GM13977 (cell line): ENCODE results near the gene CYTH1.

Experiments used
- DNase-seq: peaks from one replicate; pipeline ENCODE4 v3.0.0; 2012; ENCODE audit warnings: low spot score
- CTCF ChIP-seq: IDR thresholded peaks from 2 replicates; pipeline ENCODE4 v1.5.1; 2012; ENCODE audit warnings: mild to moderate bottlenecking, control low read depth; ENCODE audit not compliant: insufficient read depth; ENCODE audit errors: extremely low read depth, missing control alignments
- in situ Hi-C: fragments of 300-500 bp; cut with MboI; formaldehyde crosslinking; loops from one replicate; pipeline ENCODE4 v1.12.0; 2022; ENCODE audit warnings: low sequenced_read_pairs, low pct_unique_long_range_greater_than_20kb, mixed read lengths, inconsistent platforms; ENCODE audit not compliant: unreplicated experiment

The CYTH1 gene

DNA sequence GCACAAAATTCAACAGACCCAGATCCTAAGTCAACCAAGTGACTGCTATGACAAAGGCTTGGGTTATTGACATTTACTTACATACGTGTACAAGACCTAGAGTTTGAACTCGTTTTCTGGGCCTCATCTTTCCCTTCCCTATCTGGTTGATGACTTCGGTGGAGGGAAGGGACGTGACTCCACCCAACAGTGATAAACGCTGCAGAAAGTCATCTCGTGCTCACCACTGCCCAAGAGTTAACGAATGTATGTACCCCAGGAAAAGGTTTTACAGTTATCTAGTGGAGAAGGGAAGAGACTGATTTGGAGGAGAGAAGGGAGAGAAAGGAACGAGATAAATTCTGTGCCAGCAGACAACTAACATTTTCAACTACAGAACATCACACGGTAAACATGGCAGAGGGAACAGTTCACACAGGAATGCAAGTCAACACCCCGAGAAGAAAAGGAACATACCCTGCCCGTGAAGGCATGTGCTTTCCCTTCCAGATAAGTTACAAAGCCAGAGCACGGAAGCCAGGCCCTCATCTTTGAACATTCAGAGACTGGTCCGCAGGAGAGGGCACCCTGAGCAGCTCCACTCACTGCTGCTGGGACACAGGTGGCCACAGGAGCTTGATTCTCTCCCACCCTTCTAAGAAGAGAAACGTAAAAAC is 13.9 kb upstream of the CYTH1 start:
- DNase-seq, result no peak
- TF ChIP-seq CTCF, result no peak
- in situ Hi-C loops, result no loop called here

- no peak for DNase-seq
- TF ChIP-seq CTCF, result no peak
- in situ Hi-C loops, result no loop called here
These were observed 13.0 kb upstream of the CYTH1 start for GRCh38 chr17:78794864-78795640.

- in situ Hi-C loops, result no loop called here
- TF ChIP-seq CTCF, result no peak
- DNase-seq, result no peak
These were observed 12.3 kb upstream of the CYTH1 start for GRCh38 chr17:78794399-78794798.

GRCh38 chr17:78793968-78794367 is 11.9 kb upstream of the CYTH1 start:
- no peak for DNase-seq
- in situ Hi-C loops, result no loop called here
- no peak for TF ChIP-seq CTCF

DNA sequence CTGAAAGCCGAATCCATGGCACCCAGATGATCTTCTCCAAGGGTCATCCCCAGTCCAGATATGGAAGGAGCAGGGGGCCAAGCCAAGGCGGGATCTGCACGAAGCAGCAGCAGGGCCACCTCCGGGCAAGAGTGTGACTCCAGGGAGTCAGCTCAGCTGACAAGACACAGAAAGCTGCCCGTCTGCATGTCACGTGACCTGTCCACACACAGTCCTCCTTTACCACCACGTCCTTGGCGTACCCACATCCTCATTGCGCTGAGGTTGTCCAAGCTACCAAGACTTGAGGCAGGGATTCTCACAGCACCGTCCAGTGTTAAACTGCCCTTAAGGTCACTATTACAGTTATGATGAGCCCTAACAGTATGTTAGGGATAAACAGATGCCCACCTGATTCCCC is 11.3 kb upstream of the CYTH1 start:
- DNase-seq, result no peak
- TF ChIP-seq CTCF, result no peak
- in situ Hi-C loops, result no loop called here

DNA sequence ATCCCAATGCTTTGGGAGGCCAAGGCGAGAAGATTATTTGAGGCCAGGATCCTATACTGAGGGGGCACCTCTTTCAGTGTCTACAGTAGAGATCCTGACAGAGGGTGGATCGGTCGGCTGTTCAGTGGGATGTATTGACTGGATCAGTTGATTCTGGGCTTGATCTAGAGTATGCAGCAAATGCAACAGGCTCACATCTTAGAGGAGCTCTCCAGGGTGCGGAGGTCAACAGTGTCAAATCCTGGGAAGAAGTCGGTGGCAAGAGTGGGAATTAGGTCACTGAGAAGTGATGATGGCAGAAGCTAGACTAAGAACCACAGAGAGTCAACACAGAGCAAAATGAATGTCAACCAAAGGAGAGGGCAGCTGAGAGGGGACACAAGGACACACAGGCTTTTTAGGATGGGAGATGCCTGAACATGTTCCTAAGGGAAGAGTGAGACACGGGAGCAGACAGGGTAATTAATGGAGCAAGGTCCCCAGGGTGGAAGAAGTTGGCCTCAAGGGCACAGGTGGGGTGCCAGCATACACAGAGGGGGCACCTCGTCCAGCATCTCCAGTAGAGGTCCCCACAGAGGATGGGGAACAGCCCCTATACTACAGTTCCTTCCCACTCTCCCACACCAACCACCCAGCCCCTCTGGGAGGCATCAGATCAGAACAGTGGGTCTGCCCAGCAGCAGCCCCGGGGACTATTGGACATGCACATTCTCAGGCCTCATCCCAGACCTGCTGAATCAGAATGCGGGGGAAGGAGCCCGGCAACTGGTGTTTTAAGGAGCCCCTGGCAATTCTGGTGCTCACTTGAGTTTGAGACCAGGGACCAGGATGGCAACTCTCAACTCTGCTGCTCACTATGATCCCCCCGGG is 10.0 kb upstream of the CYTH1 start:
- no peak for DNase-seq
- in situ Hi-C loops, result no loop called here
- TF ChIP-seq CTCF, result no peak
